ENCODE results near the gene C16orf89.
A peak's percentile ranks its signal among the peaks of the same experiment; 100 is the strongest.

C16orf89 gene

DNA sequence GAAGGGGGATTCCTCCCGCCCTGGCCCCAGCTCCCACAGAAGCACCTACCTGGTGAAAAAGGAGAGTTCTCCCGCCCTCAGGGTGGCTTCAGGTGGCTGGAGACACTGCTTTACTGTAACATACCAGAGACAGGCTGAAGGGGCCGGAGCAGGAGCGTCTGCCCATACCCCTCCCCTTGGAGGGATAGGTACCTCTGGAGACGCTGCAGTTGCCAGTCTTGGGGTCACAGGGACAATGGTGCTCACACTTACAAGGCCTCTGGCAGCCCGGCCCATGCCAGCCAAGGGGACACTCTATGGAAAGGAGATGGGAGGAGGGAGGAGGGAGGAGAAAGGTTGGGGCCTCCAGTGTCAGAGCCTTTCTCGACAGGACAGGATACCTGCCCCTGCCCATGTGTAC is 38.7 kb downstream of the C16orf89 start:
- H3K36me3 ChIP-seq (ENCODE audit: control insufficient read depth, insufficient read depth, low read length): no peaks in the 10 kb centered on the region
- H3K27ac ChIP-seq: no peak overlapping the region
- H3K4me3 ChIP-seq (ENCODE audit: low read depth, low read length): no peak overlapping the region

GRCh38 chr16:5026664-5027063 is 39.1 kb downstream of the C16orf89 start:
- Histone ChIP-seq H3K4me2 (ENCODE audit: low read length) (no peak overlapping the region), H3K4me3 (ENCODE audit: low read depth, low read length) (no peak overlapping the region), H3K27me3 (ENCODE audit: control insufficient read depth, insufficient read depth, low read length) (no peaks in the 10 kb centered on the region), H3K36me3 (ENCODE audit: control insufficient read depth, insufficient read depth, low read length) (no peaks in the 10 kb centered on the region), H3K27ac (no peak overlapping the region), H2AFZ (no peak overlapping the region), H3K79me2 (no peaks in the 10 kb centered on the region), H3K4me1 (no peaks in the 10 kb centered on the region), H3K9ac (no peak overlapping the region), H3K9me3 (ENCODE audit: control insufficient read depth, low read length) (no peaks in the 10 kb centered on the region)
- TF ChIP-seq, protein P1, sequence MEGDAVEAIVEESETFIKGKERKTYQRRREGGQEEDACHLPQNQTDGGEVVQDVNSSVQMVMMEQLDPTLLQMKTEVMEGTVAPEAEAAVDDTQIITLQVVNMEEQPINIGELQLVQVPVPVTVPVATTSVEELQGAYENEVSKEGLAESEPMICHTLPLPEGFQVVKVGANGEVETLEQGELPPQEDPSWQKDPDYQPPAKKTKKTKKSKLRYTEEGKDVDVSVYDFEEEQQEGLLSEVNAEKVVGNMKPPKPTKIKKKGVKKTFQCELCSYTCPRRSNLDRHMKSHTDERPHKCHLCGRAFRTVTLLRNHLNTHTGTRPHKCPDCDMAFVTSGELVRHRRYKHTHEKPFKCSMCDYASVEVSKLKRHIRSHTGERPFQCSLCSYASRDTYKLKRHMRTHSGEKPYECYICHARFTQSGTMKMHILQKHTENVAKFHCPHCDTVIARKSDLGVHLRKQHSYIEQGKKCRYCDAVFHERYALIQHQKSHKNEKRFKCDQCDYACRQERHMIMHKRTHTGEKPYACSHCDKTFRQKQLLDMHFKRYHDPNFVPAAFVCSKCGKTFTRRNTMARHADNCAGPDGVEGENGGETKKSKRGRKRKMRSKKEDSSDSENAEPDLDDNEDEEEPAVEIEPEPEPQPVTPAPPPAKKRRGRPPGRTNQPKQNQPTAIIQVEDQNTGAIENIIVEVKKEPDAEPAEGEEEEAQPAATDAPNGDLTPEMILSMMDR (IDR thresholded peaks at IDR 0.05): no peak

More for the DNA sequence above, 38.7 kb downstream of the C16orf89 start:
- no peak overlapping the region for H2AFZ ChIP-seq
- H3K9ac ChIP-seq: no peak overlapping the region
- H3K4me1 ChIP-seq: no peaks in the 10 kb centered on the region
- TF ChIP-seq, protein P1 (IDR thresholded peaks at IDR 0.05): no peak
- no peaks in the 10 kb centered on the region for H3K27me3 ChIP-seq (ENCODE audit: control insufficient read depth, insufficient read depth, low read length)
- no peak overlapping the region for H3K4me2 ChIP-seq (ENCODE audit: low read length)
- H3K9me3 ChIP-seq (ENCODE audit: control insufficient read depth, low read length): no peaks in the 10 kb centered on the region
- H3K79me2 ChIP-seq: no peaks in the 10 kb centered on the region

DNA sequence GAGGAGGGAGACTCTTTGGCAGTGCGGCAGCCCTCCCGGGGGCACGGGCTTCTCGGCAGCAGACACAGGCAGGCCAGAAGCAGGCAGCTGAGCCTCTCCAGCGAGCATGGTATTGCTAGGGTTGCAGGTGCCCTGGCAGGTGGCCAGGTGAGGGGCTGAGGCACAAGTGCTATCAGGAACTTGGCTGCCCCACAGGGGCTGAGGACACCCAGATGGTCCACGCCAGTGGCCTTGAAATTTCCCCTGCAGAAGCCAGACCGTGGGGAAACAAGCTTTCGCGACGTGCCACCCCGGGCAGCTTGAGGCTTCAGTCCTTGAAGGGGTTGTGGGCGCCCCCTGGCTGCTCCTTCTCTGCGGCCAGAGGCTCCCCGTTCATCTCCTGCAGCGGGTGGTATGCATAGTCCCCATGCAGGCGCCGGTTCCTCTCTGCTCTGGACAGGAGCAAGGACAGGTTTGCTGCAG is 40.6 kb downstream of the C16orf89 start:
- no peaks in the 10 kb centered on the region for H3K79me2 ChIP-seq
- H3K4me1 ChIP-seq: no peaks in the 10 kb centered on the region
- no peak overlapping the region for H2AFZ ChIP-seq
- no peaks in the 10 kb centered on the region for H3K9me3 ChIP-seq (ENCODE audit: control insufficient read depth, low read length)
- no peaks in the 10 kb centered on the region for H3K27me3 ChIP-seq (ENCODE audit: control insufficient read depth, insufficient read depth, low read length)
- H3K9ac ChIP-seq: no peak overlapping the region
- TF ChIP-seq, protein P1 (IDR thresholded peaks at IDR 0.05): no peak
- no peak overlapping the region for H3K27ac ChIP-seq
- H3K4me3 ChIP-seq (ENCODE audit: low read depth, low read length): no peak overlapping the region
- no peak overlapping the region for H3K4me2 ChIP-seq (ENCODE audit: low read length)
- H3K36me3 ChIP-seq (ENCODE audit: control insufficient read depth, insufficient read depth, low read length): no peaks in the 10 kb centered on the region

GRCh38 chr16:5024632-5025031 is 41.1 kb downstream of the C16orf89 start:
- Histone ChIP-seq H3K4me1 (no peaks in the 10 kb centered on the region), H3K4me2 (ENCODE audit: low read length) (no peak overlapping the region), H3K79me2 (no peaks in the 10 kb centered on the region), H2AFZ (no peak overlapping the region), H3K4me3 (ENCODE audit: low read depth, low read length) (no peak overlapping the region), H3K36me3 (ENCODE audit: control insufficient read depth, insufficient read depth, low read length) (no peaks in the 10 kb centered on the region), H3K9ac (no peak overlapping the region), H3K27ac (no peak overlapping the region), H3K27me3 (ENCODE audit: control insufficient read depth, insufficient read depth, low read length) (no peaks in the 10 kb centered on the region), H3K9me3 (ENCODE audit: control insufficient read depth, low read length) (no peaks in the 10 kb centered on the region)
- TF ChIP-seq, protein P1 (IDR thresholded peaks at IDR 0.05): peak; percentile 30

GRCh38 chr16:5022521-5022920 is 43.2 kb downstream of the C16orf89 start:
- Histone ChIP-seq H3K36me3 (ENCODE audit: control insufficient read depth, insufficient read depth, low read length) (no peaks in the 10 kb centered on the region), H2AFZ (no peak overlapping the region), H3K4me2 (ENCODE audit: low read length) (no peak overlapping the region), H3K9me3 (ENCODE audit: control insufficient read depth, low read length) (no peaks in the 10 kb centered on the region), H3K27ac (no peak overlapping the region), H3K79me2 (no peaks in the 10 kb centered on the region), H3K9ac (no peak overlapping the region), H3K4me3 (ENCODE audit: low read depth, low read length) (no peak overlapping the region), H3K4me1 (no peaks in the 10 kb centered on the region), H3K27me3 (ENCODE audit: control insufficient read depth, insufficient read depth, low read length) (no peaks in the 10 kb centered on the region)
- TF ChIP-seq, protein P1 (IDR thresholded peaks at IDR 0.05): no peak

Measured in parathyroid adenoma (tissue), 2 donors.